ENCODE measurements around the gene ATP5F1D. TPM values are rescaled to one million over a fixed set of nuclear protein-coding genes. Genes with fewer than 3 reads are reported as not detected.
A peak's percentile ranks its signal among the peaks of the same experiment; 100 is the strongest.

Gene ATP5F1D
- total RNA-seq, 2 experiments from 2014 or later: 151 to 166 TPM

- H3K4me1 Mint-ChIP-seq: peaks cover 13% of the 10 kb centered on the region
- peaks cover 22% of the 10 kb centered on the region for H3K27me3 Mint-ChIP-seq
- no peak overlapping the region for H3K4me3 Mint-ChIP-seq
- peaks cover 10% of the 10 kb centered on the region for H3K36me3 Mint-ChIP-seq (ENCODE audit: low read depth)
- ChIA-PET CTCF (interaction anchor here (0.6 kb wide), 1 partner anchor 333 kb away, joined by 3 read pairs; no protein-coding TSS in a partner anchor), POLR2A (no interaction called here)
- no peak overlapping the region for H3K27ac Mint-ChIP-seq
- H3K9me3 Mint-ChIP-seq: no peaks in the 10 kb centered on the region
- no peak for DNase-seq
These were observed 41.8 kb downstream of the ATP5F1D start for GRCh38 chr19:1283207-1283916.

DNA sequence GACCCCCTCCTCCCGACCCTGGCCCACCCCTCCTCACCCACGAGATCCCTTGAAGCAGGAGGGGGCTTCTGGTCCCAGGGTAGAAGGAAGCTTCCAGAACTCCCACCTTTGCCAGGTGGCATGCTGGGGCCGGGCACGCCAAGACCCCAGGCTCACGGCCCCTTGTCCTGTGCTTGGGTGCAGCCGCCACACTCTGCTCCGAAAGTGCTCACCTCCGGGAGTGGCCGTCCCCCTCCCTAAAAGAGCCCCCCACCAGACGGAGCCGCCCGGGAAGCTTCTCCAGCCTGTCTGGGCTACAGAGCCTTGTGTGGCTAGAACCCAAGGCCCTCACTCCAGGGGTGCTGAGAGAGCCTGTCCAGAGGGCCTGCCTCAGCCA, 42.4 kb downstream of the ATP5F1D start:
- no peak for DNase-seq
- H3K4me3 Mint-ChIP-seq: no peak overlapping the region
- CTCF ChIA-PET: interaction anchor here (0.6 kb wide), 1 partner anchor 333 kb away, joined by 3 read pairs; no protein-coding TSS in a partner anchor
- no peaks in the 10 kb centered on the region for H3K9me3 Mint-ChIP-seq
- POLR2A ChIA-PET: no interaction called here
- peaks cover 10% of the 10 kb centered on the region for H3K36me3 Mint-ChIP-seq (ENCODE audit: low read depth)
- H3K4me1 Mint-ChIP-seq: peaks cover 13% of the 10 kb centered on the region
- peaks cover 22% of the 10 kb centered on the region for H3K27me3 Mint-ChIP-seq
- H3K27ac Mint-ChIP-seq: no peak overlapping the region

DNA sequence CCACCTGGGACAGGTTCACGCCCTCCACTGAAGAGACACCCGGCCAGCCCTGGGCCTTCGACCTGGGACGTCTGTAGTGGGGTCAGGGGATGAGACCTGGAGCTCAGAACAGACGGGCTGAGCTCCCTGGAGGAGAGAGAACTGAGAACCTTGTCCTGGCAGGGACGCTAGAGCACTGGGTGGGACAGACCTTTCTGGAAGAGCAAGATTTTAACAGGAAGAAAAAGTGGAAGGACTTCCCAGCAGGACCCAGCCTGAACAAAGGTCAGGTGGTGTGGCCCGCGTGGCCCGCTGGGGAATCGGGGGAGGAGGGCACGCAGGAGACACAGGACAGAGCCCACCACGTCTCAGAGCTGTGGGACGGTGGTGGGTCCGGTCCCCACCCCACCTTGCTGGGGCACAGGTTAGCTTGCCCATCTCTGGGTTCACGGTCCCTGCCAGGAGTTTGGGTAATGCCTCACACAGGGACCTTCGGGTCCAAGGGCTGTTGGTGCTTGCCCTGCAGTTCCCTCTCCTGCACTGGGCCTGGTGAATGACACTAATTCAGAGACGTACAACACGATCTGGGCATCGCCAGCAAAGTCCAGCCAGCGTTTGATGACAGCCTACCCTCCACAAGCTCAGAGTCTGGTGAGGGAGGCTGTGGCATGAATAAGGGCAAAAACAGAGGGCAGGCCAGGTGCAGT, 42.9 kb downstream of the ATP5F1D start:
- Mint-ChIP-seq H3K9me3 (no peaks in the 10 kb centered on the region), H3K27ac (no peak overlapping the region), H3K4me3 (no peak overlapping the region), H3K4me1 (peaks cover 13% of the 10 kb centered on the region), H3K27me3 (peaks cover 22% of the 10 kb centered on the region), H3K36me3 (ENCODE audit: low read depth) (peaks cover 10% of the 10 kb centered on the region)
- CTCF ChIA-PET: interaction anchor here (0.7 kb wide), 1 partner anchor 153 kb away, joined by 3 read pairs; no protein-coding TSS in a partner anchor
- DNase-seq: no peak
- POLR2A ChIA-PET: no interaction called here

DNA sequence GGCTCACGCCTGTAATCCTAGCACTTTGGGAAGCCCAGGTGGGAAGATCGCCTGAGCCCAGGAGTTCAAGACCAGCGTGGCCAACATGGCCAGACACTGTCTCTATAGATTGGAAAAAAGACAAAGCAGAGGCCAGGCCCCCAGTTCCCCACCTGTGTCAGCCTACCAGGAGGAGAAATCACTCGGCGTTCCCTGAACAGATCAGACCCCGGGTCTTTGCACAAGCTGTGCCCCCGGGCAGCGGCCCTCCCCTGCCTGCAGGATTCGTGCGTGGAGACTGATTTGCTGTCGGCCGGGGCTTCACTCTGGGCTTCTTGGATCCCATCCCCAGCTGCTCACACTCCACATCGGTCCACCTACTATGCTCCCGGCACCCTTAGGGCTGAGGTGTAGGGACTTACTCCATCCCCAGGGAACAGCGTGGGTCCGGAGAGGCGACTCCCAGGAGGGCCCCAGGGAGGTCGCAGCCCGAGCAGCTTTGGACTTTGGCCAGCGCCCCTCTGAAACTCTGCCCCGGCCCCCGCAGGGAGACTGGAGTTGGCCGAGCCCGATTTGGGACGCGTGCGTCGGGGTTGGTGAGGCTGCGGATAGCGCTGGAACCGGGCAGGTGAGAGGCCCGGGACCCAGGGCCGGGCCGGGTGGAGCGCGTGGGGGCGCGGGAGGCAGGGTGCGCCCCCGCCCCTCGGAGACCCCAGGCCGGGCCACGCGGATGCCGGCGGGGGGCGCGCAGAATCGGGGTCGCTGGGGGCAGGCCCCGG, 43.6 kb downstream of the ATP5F1D start:
- peaks cover 4% of the 10 kb centered on the region for H3K36me3 Mint-ChIP-seq (ENCODE audit: low read depth)
- H3K27me3 Mint-ChIP-seq: peaks cover 22% of the 10 kb centered on the region
- H3K9me3 Mint-ChIP-seq: no peaks in the 10 kb centered on the region
- CTCF ChIA-PET: interaction anchor here (0.7 kb wide), 1 partner anchor 152 kb away, joined by 3 read pairs; no protein-coding TSS in a partner anchor
- peaks cover 8% of the 10 kb centered on the region for H3K4me1 Mint-ChIP-seq
- H3K27ac Mint-ChIP-seq: no peak overlapping the region
- H3K4me3 Mint-ChIP-seq: no peak overlapping the region
- POLR2A ChIA-PET: no interaction called here
- no peak for DNase-seq

DNA sequence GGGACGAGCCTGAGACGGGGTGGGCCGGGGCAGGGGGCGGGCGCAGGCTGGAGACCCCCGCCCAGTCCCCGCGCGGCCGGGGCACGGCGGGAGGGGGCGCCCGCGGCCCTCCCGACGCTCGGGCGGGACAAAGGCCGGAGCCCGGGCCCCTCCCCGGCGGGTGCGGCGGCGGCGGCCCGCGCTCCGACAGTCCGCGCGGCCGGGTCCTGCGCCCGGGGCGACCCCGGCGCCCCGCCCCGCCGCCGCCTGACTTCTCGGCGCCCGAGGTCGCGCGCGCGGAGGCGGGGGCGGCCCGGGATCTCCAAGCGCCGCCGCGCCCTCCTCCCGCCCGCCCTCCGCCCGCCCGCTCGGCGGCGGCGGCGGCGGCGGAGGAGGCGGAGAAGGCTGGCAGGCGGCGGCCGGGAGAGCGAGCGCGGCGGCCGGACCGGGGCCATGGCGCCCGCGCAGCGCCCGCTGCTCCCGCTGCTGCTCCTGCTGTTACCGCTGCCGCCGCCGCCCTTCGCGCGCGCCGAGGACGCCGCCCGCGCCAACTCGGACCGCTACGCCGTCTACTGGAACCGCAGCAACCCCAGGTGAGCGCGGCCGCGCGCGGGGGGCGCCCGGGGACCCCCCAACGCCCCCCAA, 44.3 kb downstream of the ATP5F1D start, which contains the start of gene EFNA2:
TSS of gene EFNA2 (plus strand) at position 137 of the 624 bp plus-strand sequence. CDS start at position 433, 296 bp downstream.
- Mint-ChIP-seq H3K4me3 (peak within 1 kb of the TSS; percentile 49), H3K9me3 (no peaks in the 10 kb centered on the region), H3K4me1 (peaks cover 5% of the 10 kb centered on the region), H3K27ac (no peak within 1 kb of the TSS), H3K27me3 (peaks cover 22% of the 10 kb centered on the region), H3K36me3 (ENCODE audit: low read depth) (no peaks in the 10 kb centered on the region)
- POLR2A ChIA-PET: no interaction called here
- CTCF ChIA-PET: no interaction called here
- no peak for DNase-seq

GRCh38 chr19:1286487-1287353, 45.2 kb downstream of the ATP5F1D start:
- Mint-ChIP-seq H3K27ac (no peak overlapping the region), H3K4me3 (peak overlapping the region; percentile 49), H3K4me1 (peaks cover 5% of the 10 kb centered on the region), H3K27me3 (peaks cover 22% of the 10 kb centered on the region), H3K9me3 (no peaks in the 10 kb centered on the region), H3K36me3 (ENCODE audit: low read depth) (no peaks in the 10 kb centered on the region)
- ChIA-PET POLR2A (no interaction called here), CTCF (interaction anchor here (0.7 kb wide), 1 partner anchor 66 kb away, joined by 4 read pairs; no protein-coding TSS in a partner anchor)
- no peak for DNase-seq

DNA sequence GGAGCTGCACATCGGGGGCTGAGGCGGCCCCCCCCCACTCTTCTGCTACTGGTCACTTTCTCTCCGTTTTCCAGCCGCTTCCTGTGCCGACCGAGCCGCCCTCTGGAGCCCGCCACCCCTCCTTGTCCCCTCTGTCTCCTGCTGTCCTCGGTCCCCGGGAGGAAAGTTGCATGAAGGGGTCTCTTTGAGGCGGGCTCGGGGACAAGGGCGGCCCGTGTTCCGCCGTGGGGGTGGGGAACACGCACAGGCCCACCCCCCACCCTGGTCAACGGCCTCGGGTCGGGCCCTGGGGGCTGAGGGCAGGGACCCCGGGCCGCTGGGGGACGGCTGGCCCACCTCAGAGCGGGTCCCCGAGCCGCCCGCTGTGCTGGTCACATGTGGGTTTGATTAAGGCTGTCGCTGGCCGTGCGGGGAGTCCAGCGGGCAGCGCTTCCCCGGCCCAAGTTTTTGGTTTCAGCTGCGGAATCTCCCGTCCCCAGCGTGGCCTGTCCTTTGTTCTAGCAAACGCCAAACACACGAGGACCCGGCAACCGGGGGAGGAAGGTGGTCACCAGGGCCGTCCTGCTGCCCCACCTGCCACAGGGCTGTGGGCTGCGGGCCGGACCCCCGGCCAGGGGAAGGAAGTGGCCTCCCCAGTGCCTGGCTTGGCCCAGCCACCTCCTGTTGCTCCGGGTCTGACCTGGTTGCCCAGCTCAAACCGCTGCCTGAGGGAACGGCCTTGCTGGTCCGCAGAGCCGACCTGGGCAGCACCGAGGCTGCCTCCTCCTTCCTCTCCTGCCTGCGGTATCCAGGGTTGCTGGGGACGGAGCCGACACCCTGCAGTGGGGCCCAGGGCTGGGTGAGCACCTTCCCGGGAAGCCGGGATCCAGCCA, 46.0 kb downstream of the ATP5F1D start:
- no peak for DNase-seq
- Mint-ChIP-seq H3K27ac (no peak overlapping the region), H3K4me1 (peaks cover 5% of the 10 kb centered on the region), H3K9me3 (no peaks in the 10 kb centered on the region), H3K36me3 (ENCODE audit: low read depth) (no peaks in the 10 kb centered on the region), H3K4me3 (no peak overlapping the region), H3K27me3 (peaks cover 26% of the 10 kb centered on the region)
- POLR2A ChIA-PET: no interaction called here
- CTCF ChIA-PET: no interaction called here

GRCh38 chr19:1288226-1288612, 46.7 kb downstream of the ATP5F1D start:
- H3K27ac Mint-ChIP-seq: no peak overlapping the region
- ChIA-PET CTCF (no interaction called here), POLR2A (no interaction called here)
- H3K27me3 Mint-ChIP-seq: peaks cover 26% of the 10 kb centered on the region
- H3K9me3 Mint-ChIP-seq: no peaks in the 10 kb centered on the region
- DNase-seq: no peak
- H3K4me1 Mint-ChIP-seq: peaks cover 5% of the 10 kb centered on the region
- no peak overlapping the region for H3K4me3 Mint-ChIP-seq
- no peaks in the 10 kb centered on the region for H3K36me3 Mint-ChIP-seq (ENCODE audit: low read depth)

DNA sequence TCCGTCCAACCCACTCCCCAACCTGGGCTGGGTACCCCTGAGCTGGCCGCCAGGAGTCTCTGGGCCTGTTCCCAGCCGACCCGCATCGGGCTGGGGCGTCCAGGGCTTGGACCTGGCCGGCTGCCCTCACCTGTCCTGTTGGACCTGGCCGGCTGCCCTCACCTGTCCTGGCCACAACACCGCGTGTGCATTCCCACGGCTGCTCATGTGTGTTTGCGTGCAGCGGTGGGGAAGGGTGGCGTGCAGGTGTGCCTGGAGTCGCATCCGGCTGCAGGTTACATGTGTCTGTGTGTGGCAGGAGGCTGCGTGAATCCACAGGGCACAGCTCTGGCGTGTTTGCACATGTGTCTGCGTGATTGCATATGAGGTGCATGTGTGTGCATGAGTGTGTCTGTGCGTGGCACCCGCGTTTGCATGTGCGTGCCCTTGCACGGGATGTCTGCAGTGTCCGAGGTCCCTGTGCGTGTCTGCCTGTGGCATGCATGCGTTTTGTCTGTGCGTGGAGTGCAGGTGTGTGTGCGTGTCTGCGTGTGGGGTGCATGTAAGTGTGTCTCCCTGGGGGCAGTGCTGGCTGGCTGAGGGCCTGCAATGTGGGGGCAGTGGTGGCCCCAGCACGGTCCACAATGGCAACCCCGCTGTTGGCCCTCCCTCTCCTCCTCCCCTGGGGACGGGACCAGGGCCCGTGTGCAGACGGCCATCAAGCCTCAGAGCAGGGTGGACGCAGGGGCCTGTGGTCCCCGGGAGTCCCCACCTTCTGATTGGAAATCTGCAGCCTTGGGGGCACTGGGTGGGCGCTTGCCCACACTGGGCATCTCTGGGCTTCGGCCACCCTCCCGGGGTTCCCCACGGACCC, 47.5 kb downstream of the ATP5F1D start:
- ChIA-PET POLR2A (no interaction called here), CTCF (no interaction called here)
- H3K4me1 Mint-ChIP-seq: peaks cover 5% of the 10 kb centered on the region
- H3K36me3 Mint-ChIP-seq (ENCODE audit: low read depth): no peaks in the 10 kb centered on the region
- H3K27me3 Mint-ChIP-seq: peaks cover 26% of the 10 kb centered on the region
- no peaks in the 10 kb centered on the region for H3K9me3 Mint-ChIP-seq
- no peak for DNase-seq
- H3K4me3 Mint-ChIP-seq: no peak overlapping the region
- H3K27ac Mint-ChIP-seq: no peak overlapping the region

DNA sequence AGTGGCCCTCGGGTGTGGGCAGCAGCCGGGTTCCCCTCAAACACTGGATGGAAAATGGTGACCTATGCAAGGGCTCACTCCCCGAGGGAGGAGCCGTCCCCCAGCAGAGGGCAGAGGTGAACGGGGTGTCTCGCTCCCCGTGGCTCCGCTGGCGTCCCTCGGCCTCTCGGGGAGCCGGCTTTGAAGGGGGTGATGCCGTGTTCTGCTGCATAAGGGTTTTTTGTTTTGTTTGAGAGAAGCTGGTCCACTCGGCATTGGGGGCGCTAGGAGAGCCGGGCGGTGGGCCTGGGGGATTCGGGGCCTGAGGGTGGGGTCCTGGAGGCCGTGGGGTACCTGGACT, 48.1 kb downstream of the ATP5F1D start:
- peaks cover 7% of the 10 kb centered on the region for H3K4me1 Mint-ChIP-seq
- H3K4me3 Mint-ChIP-seq: no peak overlapping the region
- ChIA-PET CTCF (no interaction called here), POLR2A (no interaction called here)
- peaks cover 26% of the 10 kb centered on the region for H3K27me3 Mint-ChIP-seq
- no peaks in the 10 kb centered on the region for H3K36me3 Mint-ChIP-seq (ENCODE audit: low read depth)
- H3K9me3 Mint-ChIP-seq: no peaks in the 10 kb centered on the region
- H3K27ac Mint-ChIP-seq: no peak overlapping the region
- DNase-seq: no peak

DNA sequence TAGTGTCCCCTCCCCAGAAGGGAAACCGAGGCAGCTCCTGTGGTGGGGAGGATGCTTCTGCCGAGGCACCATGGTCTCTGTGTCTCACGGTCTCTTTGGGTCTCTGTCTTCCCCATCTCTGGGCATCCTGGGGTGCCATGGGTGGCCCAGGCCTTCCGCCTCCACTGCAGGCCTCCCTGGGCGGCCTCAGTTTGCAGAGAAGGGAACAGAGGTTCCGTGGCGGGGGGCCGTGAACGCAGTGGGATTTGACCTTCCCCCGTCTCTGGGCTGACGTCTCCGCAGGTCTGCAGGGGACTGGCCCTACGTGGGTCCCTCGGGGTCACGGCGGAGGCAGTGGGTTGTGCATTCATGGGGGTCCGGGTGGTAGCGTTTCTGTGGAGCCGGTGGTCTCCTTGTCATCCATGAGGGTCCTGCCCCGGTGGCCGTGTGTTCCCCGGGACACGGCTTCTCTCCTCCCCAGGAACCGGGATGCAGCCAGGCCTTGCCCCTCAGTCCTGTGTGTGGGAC, 48.7 kb downstream of the ATP5F1D start:
- H3K27me3 Mint-ChIP-seq: peaks cover 24% of the 10 kb centered on the region
- POLR2A ChIA-PET: no interaction called here
- DNase-seq: no peak
- H3K9me3 Mint-ChIP-seq: no peaks in the 10 kb centered on the region
- CTCF ChIA-PET: interaction anchor here (0.7 kb wide), 1 partner anchor 327 kb away, joined by 3 read pairs; no protein-coding TSS in a partner anchor
- no peak overlapping the region for H3K4me3 Mint-ChIP-seq
- no peaks in the 10 kb centered on the region for H3K36me3 Mint-ChIP-seq (ENCODE audit: low read depth)
- no peak overlapping the region for H3K27ac Mint-ChIP-seq
- peaks cover 6% of the 10 kb centered on the region for H3K4me1 Mint-ChIP-seq
